Ishikawa (cell line): ENCODE measurements around the gene ASCC1.

Experiments used
- CEBPB ChIP-seq: IDR thresholded peaks from 2 replicates; pipeline ENCODE4 v1.6.1; 2012
- CREB1 ChIP-seq: IDR thresholded peaks from 2 replicates; pipeline ENCODE4 v1.6.1; 2012; ENCODE audit warnings: low read depth
- EGR1 ChIP-seq: IDR thresholded peaks from 2 replicates; pipeline ENCODE4 v1.6.1; 2012
- EP300 ChIP-seq: IDR thresholded peaks from 2 replicates; pipeline ENCODE4 v1.6.1; 2012; ENCODE audit warnings: borderline replicate concordance
- FOXM1 ChIP-seq: IDR thresholded peaks from 2 replicates; pipeline ENCODE4 v1.6.1; 2012; ENCODE audit warnings: low read depth, borderline replicate concordance
- NFIC ChIP-seq: IDR thresholded peaks from 2 replicates; pipeline ENCODE4 v1.6.1; 2012
- RAD21 ChIP-seq: IDR thresholded peaks from 2 replicates; pipeline ENCODE4 v1.6.1; 2012; ENCODE audit warnings: low read depth
- REST ChIP-seq: IDR thresholded peaks from 2 replicates; pipeline ENCODE4 v1.6.1; 2012; ENCODE audit warnings: low read depth, mild to moderate bottlenecking
- TAF1 ChIP-seq: IDR thresholded peaks from 2 replicates; pipeline ENCODE4 v1.6.1; 2012; ENCODE audit warnings: low read depth, mild to moderate bottlenecking
- TCF12 ChIP-seq: IDR thresholded peaks from 2 replicates; pipeline ENCODE4 v1.6.1; 2012; ENCODE audit warnings: low read depth
- TEAD4 ChIP-seq: IDR thresholded peaks from 2 replicates; pipeline ENCODE4 v1.6.1; 2012
- YY1 ChIP-seq: IDR thresholded peaks from 2 replicates; pipeline ENCODE4 v1.6.1; 2012; ENCODE audit warnings: low read depth
- ZBTB7A ChIP-seq: IDR thresholded peaks from 2 replicates; pipeline ENCODE4 v1.6.1; 2012; ENCODE audit warnings: low read depth
- TF ChIP-seq, protein P1 (sequence below): IDR thresholded peaks from 2 replicates; pipeline ENCODE4 v1.6.1; 2012

GRCh38 chr10:72089618-72090017 is 126.5 kb downstream of the ASCC1 start:
- TF ChIP-seq YY1 (no peak), REST (no peak), CREB1 (no peak), RAD21 (no peak), TAF1 (no peak), EP300 (no peak), CEBPB (no peak), FOXM1 (no peak), TEAD4 (no peak), TCF12 (no peak), NFIC (no peak), EGR1 (no peak), ZBTB7A (no peak)
- TF ChIP-seq, protein P1, sequence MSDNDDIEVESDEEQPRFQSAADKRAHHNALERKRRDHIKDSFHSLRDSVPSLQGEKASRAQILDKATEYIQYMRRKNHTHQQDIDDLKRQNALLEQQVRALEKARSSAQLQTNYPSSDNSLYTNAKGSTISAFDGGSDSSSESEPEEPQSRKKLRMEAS = no peak
